Stimulated activated CD8-positive, alpha-beta memory T cell treated with anti-CD3 and anti-CD28 coated beads, Interleukin-15, amount 100 ng/mL, for 24 hours (primary cell): ENCODE results near the gene ALG14.
A peak's percentile ranks its signal among the peaks of the same experiment; 100 is the strongest.
"Not testable (repeated sequence)": the region's sequence is repeated elsewhere in the genome, so short reads cannot be mapped to it uniquely, and the experiment has no call there.

Source experiments
- DNase-seq: peaks from one replicate; pipeline ENCODE4 v3.0.0-alpha.2; 2020; ENCODE audit warnings: low read depth

Gene ALG14

DNA sequence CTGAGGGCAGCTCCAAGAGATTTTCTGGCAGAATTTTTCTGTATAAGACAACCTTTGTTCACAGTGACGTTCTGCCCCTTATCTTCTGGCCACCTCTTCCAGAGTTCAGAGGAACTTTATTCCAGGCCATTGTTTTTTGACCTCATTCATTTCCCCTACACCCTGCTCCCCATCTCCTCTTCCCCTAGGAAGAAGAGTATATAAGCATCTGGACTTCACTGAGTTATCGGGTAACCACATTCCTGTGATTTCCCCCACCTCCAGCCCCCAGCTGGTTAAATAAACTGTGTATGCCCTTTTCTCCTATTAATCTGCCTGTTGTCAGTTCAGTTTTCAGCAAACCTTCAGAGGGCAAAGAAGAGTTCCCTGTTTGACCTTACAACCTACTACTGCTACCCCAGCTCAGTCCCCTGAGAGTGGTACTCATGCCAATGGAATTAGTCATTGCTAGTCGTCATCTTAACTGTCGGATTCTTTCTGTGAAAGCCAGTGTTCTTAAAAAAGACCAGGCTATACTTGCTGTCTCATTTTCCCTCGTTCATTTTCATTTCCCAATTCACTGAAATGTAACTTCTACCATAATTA lies 14.3 kb upstream of the ALG14 start:
- no peak for DNase-seq

DNA sequence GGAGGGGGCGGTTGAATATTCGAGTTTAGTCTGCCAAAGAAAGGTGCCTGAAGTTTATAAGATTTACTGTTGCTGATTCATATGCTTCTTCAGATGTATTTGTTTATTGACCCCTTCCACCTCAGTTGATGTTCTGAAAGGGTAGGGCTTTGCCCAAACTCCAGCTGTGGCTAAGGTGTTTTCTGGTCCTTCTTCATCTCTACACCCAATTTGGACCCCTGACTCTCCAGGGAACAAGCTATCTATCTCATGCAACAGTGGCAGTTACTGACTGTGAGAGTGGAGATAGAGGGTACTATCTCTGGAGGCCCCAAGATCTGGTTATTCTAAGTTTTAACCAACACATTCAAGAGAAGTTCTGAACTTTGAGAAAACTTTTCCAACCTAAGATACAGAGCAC lies 12.6 kb upstream of the ALG14 start:
- DNase-seq, result no peak

DNA sequence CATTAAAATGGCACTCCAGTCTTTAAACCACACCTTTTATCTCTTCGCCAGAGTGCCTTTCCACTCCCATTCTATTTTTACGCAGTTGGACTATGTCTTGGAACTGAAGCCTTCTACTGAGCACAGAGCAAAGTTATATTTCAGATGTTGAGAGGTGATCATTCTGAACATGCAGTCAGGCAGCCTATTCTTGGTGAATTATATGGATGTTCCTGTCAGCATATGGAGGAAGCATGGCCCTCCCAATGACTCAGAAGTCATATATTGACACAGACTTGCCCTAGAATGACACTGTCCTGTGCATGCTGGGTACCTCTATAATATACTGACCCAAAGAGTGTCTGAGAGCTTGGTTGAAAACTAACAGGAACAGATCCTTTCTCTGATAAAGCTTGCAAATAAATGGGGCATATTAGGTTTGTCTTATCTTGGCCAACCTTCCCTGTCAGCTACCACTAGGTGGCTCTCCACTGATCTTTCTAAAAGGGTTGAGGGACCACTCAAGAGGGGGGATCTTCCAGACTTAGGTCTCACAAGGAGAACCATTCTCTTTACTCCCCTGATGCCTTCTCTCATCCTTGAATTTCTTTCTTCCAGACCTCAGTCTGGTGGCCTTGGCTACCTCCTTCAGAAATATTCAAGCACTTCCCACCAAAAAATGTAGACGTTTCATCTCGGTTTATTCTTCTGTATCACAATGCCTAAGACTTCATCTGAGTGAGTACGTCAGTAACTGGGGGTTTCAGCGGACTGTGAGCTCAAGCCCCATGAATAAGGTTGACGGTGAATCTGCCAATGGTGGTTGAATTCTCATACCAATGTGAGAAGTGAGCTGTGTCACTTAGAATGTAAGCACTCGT lies 11.8 kb upstream of the ALG14 start:
- no peak for DNase-seq

DNA sequence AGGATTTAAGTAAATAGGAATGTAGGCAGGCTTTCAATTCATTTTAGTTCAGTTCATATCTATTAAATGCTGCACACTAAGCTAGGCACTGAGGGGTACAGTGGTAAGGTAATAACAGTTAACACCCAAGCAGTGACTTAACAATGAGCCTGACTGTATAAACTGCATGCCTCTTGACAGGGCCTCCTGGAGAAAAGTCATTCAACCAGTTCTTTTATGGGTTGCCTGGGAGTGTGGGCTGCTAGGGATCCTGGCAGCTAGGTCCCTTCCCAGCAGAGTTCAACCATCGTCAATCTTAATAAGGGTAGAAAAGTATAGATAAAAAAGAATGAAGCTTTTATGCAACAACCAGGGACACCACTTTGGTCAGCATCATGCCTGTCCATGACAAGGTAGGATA lies 8.1 kb upstream of the ALG14 start:
- no peak for DNase-seq

DNA sequence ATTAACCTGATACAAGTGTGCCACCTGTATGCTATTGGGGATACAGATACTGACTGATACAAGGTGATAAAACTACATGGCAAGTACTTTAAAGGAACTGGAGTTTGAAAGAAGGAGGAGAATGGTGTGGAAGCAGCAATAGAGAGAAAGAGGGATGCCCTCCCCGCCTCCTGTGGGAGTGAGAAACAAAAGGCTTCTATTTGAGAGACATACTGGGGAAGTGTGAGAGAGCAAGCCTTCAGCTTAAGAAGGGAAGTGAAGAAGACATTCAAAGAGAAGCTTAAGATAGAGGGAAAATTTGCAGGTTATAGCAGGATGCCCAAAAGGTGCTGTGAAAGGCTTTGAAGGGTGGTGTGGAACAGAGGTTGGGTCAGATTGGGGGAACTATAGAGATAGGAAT lies 7.7 kb upstream of the ALG14 start:
- DNase-seq, result no peak

DNA sequence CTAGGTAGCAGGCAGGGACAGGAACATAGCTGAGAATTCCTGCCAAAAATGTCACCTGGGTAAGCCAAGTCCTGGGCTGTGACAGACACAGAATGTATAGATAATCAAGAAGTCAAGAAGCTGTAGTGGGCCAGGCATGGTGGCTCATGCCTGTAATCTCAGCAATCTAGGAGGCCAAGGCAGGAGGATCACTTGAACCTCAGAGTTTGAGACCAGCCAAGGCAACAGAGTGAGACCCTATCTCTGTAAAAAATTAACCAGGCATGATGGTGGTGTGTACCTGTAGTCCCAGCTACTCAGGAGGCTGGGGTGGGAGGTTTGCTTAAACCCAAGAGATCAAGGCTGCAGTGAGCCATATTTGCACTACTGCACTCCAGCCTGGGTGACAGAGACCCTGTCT lies 3.3 kb upstream of the ALG14 start:
- DNase-seq, result no peak

DNA sequence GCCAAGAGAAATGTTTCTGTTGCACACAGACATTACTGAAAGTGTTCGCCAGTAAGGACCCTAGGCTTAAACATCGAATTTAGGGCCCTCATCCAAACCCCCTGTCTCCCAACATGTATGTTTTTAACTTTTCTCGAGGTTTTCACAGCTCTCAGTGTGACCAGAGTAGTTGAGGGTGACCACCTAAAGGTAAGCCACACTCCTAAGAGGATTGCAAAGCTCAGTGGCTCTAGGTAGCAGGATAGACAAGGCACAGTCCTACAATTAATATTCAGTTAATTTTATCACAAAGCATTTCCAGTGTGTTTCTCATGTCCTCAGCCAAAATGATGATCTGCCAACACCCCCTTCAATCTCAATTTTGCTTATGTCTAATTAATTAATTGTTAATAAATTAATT lies 695 bp upstream of the ALG14 start:
- DNase-seq, result no peak

DNA sequence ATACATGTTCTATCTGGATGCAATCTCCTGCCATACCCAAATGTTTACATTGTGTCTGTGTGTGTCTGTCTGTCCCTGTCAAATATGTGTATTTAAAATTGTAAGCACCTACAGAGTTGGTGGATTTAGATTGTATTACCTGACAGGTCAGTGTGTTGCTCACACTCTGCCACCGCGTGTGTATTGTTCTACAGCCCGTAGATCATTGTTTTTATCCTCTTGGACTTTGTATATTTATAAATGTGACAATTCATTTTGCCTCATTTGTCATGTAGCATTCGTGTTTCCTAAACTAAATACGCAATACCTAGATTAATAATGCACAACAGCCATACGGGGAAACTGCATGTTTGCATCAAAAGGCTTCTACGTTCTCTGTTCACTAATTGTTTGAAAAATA lies 634 bp downstream of the ALG14 start:
- DNase-seq, result no peak

DNA sequence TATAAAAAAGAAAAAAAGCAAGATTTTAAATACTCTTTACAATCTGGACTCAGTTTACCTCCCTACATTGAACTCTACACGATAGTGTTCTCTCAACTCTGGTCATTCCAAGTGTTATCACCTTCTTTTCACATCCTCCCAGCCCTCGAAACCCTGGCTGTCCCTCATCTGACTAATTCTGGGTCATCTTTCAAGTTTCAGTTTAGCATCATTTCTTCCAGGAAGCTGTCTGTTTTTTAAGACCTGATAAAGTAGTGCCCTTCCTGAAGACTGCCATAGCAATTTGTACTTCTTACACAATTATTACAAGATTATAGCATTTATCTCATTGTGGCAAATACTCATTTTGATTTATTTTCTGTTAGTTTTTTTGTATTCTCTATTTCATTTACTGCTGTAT lies 1.2 kb downstream of the ALG14 start:
- no peak for DNase-seq

DNA sequence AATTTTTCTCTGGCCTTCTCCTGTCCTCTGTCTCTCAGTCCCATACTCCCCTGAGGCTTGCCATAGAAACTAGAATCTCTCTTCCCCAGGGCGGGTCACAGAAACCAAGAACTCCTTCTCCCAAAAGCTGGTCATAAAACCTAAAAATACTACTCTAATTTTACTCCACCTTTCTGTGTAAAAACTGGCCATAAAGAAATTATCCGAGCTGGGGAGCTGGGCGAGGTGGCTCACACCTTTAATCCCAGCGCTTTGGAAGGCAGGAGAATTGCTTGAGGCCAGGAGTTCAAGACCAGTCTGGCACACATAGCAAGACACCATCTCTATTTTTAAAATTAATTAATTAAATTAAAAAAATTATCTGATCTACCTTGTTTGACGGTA lies 3.0 kb downstream of the ALG14 start:
- no peak for DNase-seq

DNA sequence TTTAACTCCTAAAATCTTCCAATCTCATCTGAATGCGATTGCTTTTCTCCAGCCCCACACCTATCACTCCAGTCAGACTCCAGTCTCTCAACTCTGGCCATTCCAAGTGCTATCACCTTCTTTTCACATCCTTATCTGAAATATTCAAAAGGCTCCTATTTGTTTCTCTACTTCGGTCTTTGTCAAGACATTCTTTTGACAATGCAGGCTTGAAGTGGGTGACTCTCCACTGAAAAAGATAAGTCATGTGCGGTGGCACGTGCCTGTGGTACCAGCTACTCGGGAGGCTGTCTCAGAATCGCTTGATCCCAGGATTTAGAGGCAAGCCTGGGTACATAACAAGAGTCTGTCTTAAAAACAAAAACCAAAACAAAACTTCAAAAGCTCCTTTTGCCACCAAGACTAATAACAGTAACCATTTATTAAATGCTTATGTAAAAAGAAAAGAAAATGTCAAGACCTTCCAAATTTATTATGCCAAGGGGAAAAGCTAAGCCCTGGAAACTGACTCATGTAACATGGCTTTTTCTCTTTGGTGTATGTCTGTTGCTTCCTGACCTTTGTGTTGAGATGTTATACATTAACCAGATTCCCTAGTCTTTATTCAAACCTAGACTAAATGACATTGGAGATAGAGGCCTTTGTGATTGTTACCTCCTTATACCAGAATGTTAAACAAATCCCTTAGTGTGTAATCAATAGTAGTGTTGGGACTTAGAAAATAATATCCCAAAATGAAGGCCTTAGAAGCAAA lies 3.6 kb downstream of the ALG14 start:
- no peak for DNase-seq

DNA sequence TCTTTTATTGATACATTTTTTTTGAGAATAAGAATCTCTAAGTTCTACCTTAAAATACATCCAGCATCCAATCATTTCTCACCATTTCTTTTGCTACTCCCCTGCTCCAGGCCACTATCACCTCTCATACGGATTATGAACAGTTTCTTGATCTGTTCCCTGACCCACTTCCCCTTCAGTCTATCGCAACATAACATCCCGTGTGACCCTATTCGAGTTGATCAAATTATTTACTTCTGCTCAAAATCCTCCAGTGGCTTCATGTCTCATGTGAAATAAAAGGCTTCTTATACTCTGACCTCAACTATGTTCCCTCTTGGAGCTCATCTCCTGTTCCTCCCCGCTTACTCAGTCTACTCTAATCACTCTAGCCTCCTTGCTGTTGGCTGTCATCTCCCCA lies 5.2 kb downstream of the ALG14 start:
- no peak for DNase-seq

DNA sequence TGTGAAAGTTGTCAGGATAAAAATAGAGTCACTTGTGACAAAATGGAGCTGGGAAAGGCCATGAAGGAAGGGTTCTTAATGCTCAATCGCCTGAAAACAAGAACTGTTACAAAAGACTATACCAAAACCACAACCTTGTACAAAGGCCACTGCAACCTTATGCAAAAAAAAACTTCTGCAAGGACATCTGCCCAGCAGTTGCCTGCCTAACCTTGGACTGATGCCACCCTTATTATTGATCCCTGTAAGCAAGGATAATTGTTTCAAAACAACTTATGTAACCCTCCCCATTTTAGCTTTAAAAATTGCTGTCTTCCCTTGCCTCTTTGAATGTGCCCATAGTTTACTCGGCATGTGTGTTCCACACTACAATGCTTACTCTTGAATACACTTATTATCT lies 5.7 kb downstream of the ALG14 start:
- no peak for DNase-seq

DNA sequence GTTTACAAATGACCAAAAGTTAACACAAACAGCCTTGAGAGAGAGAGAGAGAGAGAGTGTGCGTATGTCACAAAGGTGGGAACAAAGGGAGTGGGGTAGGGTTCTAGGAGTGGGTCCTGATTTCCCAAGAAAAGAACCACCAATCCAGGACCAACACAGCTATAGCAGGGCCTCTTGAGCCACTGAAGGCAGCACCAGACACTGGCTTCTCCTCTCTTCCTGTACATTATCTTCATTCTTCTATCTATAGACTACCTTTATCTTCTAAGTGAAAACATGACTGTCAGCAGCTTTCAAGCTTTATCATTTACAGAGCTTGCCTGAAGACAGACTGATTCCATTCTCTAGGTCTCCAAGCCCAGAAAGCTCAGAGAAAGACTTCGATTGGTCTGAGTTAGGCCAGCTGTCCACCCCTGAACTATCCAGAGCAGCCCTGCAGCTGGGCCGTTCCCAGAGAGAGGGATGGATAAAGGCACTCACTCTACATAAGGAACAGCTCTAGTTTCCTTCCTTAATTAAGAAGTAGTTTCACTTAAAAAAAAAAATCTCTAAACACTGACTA lies 11.2 kb downstream of the ALG14 start:
- no peak for DNase-seq

DNA sequence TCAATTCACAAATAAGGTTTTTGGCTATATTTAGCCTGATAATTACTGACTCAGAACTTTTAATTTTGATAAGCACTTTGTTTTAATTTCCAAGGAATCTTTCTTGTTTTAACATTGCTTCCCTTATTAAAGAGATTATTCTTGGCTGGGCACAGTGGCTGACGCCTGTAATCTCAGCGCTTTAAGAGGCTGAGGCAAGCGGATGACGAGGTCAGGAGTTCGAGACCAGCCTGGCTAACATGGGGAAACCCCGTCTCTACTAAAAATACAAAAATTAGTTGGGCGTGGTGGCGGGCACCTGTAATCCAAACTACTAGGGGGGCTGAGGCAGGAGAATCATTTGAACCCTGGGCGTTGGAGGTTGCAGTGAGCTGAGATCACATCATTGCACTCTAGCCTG lies 13.8 kb downstream of the ALG14 start:
- no peak for DNase-seq

DNA sequence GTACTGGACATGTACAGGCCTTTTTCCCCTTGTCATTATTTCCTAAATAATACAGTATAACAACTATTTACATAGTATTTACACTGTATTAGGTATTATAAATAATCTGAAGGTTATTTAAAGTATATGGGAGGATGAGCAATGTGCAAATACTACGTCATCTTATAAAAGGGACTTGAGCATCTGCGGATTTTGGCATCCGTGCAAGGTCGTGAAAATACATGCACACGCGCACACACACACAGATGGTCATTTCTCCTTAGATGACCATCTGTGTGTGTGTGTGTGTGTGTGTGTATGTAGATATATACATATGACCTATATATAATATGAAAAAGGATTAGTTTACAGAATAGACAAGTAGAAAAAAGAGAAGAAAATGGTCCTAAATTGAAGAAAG lies 15.4 kb downstream of the ALG14 start:
- DNase-seq, result no peak

DNA sequence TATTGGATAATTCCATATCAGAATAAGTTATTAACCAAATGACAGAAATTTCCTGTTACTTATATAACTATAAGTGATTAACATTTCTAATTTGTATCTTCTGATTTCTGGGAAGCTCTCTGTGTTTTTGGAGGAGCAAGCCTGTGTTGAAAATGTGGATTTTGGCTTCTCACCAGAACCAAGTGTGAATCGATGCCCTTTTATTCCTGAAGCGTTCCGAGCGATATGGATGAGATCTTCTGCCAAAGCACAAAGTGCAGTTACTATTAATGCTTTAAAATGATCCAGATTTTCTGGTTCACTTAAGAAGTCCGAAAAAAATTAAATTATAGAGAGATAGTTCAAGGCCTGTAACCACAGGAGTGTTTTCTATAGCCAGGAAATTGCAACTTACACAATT lies 22.8 kb downstream of the ALG14 start:
- DNase-seq, result no peak

DNA sequence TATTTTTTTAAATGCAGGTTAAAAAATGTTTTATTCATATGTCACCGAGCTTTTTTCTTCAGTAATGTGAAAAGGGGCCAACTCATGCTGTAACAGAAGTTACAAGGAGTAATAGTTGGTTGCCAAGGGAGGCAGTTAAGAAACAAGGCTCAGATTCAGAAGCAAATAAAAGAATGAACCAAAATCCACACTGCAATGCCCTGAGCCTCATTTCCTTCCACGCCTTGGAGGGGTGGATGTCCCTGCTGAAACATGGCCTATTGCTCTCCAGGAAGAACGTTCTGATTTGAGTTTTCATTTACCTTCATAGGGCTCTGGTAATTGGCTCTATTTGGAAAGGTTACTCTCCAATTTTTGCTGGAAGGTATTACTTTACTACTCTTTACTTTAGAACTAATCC lies 24.4 kb downstream of the ALG14 start:
- no peak for DNase-seq

DNA sequence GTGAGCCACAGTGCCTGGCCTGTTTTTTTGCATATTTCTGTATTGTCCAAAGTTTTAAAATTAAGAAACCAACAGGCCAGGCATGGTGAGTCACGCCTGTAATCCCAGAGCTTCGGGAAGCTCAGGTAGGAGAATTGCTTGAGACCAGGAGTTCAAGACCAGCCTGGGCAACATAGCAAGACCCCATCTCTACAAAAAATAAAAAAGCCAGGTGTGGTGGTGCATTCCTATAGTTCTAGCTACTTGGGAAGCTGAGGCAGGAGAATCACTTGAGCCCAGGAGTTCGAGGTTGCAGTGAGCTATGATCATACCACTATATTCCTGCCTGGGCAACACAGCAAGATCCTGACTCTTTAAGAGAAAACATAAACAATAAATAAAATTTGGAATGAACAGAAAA lies 25.1 kb downstream of the ALG14 start:
- DNase-seq, result not testable (repeated sequence)

DNA sequence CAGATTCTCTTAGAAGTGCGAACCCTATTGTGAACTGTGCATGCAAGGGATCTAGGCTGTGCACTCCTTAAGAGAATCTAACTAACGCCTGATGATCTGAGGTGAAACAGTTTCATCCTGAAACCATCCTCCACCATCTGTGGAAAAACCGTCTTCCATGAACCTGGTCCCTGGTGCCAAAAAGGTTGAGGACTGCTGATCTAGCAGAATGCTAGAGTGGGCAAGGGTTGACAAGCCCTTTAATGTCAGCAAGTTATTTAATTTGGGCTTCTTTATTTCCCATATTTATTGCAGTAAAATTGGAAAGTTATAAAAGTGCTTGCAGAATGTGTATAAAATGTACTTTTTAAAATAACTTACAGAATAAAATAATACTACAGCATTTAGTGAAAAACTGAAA lies 26.4 kb downstream of the ALG14 start:
- no peak for DNase-seq

DNA sequence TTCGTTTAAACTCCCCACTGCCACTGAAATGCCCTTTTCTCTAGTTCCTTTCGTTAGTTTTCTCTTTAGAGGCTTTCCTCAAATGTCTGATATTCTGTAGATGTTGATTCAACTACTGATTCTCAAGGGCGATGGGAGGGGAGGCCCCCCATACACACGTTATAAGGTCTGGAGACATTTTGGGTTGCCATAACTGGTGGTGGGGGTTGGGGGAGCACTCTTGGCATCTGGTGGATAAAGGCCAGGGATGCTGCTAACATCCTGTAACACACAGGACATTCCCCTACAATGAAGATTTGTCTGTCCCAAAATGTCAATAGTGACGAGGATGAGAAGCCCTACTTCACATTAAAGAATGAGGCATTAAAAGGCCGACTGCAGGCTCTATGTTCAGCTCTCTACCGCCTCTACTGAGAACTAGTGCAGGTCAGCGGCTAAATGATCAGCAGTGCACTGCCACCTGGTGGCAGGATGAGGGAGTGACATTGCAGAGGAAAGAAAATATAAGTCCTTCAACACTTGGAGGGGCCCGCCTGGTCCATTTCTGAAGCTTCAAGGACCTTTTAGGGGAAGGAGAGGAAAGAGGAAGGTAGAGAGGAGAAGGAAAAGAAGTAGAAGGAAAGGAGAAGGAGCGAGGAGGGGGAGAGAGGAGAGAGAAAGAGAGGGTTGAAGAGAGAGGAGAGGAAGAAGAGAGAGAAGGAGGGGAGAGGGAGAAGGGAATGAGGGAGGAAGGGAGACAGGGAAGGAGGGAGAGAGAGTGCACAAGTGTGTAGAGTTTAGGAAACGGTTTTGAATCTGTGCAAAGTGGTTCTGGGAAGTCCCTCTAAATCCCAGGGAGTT lies 29.4 kb downstream of the ALG14 start:
- DNase-seq, result peak; percentile 43

DNA sequence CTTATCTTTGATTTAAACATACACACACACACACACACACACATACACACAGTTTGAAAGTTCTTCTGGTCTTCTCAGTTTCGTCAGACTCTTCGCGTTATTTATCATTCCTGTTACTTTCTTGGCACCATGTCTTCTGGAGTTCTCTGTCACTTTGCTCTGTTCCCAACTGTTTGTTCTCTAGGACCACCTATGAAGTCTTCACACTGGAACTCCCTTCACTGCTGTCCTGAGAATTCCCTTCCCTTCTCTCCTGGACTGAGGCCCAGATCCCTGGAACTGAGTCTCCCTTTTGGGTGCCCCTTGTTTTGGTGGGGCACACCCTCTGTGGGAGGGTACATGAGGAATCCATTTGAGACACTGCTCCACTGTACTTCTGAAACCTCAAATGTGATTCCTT lies 30.5 kb downstream of the ALG14 start:
- DNase-seq, result no peak
